ENCODE measurements around the gene CD34.

Gene CD34

DNA sequence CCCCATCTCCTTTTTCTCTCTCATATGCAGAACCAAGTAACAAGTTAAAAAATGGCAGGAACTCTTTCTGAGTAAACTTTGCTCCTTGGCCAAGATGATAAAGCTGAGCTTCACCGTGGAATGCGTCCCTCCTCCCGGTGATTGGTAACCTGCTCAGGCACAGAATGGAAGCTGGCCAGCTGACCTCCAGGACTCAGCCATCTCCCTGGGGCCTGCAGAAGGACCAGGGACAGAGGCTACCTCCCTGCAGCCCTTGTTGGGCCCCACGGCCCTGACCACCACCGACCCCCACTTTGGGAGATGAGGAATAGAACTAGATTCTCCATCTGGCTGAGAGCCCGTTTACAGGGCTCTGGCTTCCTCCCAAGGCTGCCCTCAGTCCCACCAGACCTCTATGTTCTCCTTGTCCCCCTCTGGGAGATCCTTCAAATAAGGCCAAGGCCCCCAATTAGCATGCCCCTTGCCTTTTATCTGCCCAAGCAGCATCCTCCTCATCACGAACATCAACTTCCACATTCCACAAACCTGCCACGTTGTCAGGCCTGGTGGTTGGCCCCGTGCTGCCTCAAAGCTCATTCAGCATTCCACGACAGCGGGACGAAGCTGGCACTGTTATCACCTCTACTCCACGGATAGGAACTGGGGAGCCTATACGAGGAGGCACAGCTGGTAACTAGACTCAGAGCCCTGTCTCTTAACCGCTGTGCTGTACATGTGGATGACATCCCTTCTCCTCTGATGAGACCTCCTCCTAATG is 74.2 kb downstream of the CD34 start:
- Histone ChIP-seq H3K4me1 (ENCODE audit: control insufficient read depth, insufficient read depth, low read length) (no peaks in the 10 kb centered on the region), H3K4me3 (ENCODE audit: low read length) (no peak overlapping the region), H3K9ac (ENCODE audit: low read length) (no peak overlapping the region), H3K36me3 (ENCODE audit: control insufficient read depth, insufficient read depth, low read length, severe bottlenecking) (no peaks in the 10 kb centered on the region), H3K9me3 (ENCODE audit: control insufficient read depth, low read length) (no peaks in the 10 kb centered on the region), H3K27me3 (replicated peaks; ENCODE audit: control insufficient read depth, insufficient read depth, low read length) (no peaks in the 10 kb centered on the region)
- DNase-seq (ENCODE audit: low read depth), result no peak

DNA sequence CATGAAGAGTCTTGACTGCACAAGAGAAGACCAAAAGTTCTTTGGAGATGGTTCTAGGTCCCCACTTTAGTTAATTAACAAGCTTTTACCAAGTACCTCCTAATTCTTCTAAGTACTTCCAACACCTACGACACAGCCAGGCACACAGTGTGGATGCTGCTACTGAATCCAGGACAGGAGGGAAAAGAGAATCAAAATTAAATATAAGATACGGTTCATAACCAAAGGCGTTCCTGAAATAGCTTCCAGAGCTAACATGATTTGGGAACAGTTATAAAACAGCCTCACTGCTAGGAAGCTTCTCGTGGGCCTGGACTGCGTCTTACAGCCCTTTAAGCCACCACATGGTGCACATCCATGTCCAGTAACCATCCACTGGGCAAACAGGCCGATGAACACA is 75.0 kb downstream of the CD34 start:
- H3K9me3 ChIP-seq (ENCODE audit: control insufficient read depth, low read length), result no peaks in the 10 kb centered on the region
- DNase-seq (ENCODE audit: low read depth), result no peak
- no peak overlapping the region for H3K9ac ChIP-seq (ENCODE audit: low read length)
- H3K4me3 ChIP-seq (ENCODE audit: low read length), result no peak overlapping the region
- H3K27me3 ChIP-seq (replicated peaks; ENCODE audit: control insufficient read depth, insufficient read depth, low read length), result no peaks in the 10 kb centered on the region
- H3K36me3 ChIP-seq (ENCODE audit: control insufficient read depth, insufficient read depth, low read length, severe bottlenecking), result no peaks in the 10 kb centered on the region
- H3K4me1 ChIP-seq (ENCODE audit: control insufficient read depth, insufficient read depth, low read length), result no peaks in the 10 kb centered on the region

DNA sequence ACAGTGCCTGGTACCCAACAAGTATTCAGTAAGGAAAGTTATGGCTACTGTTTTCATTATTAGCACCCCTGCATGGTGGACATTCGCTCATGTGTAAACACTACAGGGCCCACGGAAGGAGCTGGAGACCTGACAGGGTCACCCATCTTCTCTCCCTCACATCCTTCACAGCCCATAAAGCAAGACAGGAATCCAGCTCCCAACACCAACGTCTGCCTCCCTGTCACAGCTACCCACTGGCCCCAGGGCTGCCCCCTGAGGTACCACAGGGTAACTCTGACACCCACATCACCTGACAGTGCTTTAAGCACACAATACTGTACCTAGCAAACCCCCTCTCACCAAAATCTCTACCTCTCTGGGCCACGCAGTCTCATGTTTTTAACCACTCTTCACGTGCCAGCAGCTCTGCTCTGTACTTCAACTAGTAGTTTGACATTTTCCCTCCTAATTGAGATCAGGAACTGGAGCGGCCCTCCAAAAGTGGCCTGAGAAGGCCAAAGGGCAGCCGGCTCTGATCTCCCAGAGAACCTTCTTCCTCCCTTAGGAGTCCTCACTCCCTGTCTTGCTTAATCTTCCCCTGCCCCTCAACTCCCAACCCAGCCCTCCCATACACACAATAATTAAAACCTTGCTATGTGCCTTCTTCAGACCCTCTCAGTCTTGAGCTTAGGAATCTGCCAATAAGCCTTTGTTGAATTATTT is 76.8 kb downstream of the CD34 start:
- DNase-seq (ENCODE audit: low read depth), result no peak
- H3K9me3 ChIP-seq (ENCODE audit: control insufficient read depth, low read length), result no peaks in the 10 kb centered on the region
- no peaks in the 10 kb centered on the region for H3K4me1 ChIP-seq (ENCODE audit: control insufficient read depth, insufficient read depth, low read length)
- no peak overlapping the region for H3K4me3 ChIP-seq (ENCODE audit: low read length)
- no peak overlapping the region for H3K9ac ChIP-seq (ENCODE audit: low read length)
- no peaks in the 10 kb centered on the region for H3K36me3 ChIP-seq (ENCODE audit: control insufficient read depth, insufficient read depth, low read length, severe bottlenecking)
- no peaks in the 10 kb centered on the region for H3K27me3 ChIP-seq (replicated peaks; ENCODE audit: control insufficient read depth, insufficient read depth, low read length)

DNA sequence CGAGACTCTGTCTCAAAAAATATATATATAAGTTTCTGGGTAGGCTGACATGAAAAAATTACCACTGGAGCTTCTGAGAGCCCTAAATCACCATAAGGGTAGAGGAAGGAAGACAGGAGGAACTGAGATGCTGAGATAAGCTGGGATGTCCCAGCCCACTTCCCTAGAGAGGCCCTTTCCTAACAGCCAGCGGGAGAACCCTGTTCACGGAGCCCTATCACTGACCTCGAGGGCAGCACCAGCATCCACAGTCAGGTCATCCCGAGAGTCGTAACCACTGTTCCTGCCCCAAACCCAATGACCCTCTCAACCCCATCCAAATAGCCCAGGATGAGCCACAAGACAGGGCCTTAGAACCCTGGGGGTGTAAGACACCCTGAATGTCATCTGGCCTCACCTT is 77.5 kb downstream of the CD34 start:
- no peak overlapping the region for H3K4me3 ChIP-seq (ENCODE audit: low read length)
- no peak for DNase-seq (ENCODE audit: low read depth)
- H3K9ac ChIP-seq (ENCODE audit: low read length), result no peak overlapping the region
- no peaks in the 10 kb centered on the region for H3K4me1 ChIP-seq (ENCODE audit: control insufficient read depth, insufficient read depth, low read length)
- H3K9me3 ChIP-seq (ENCODE audit: control insufficient read depth, low read length), result no peaks in the 10 kb centered on the region
- no peaks in the 10 kb centered on the region for H3K36me3 ChIP-seq (ENCODE audit: control insufficient read depth, insufficient read depth, low read length, severe bottlenecking)
- H3K27me3 ChIP-seq (replicated peaks; ENCODE audit: control insufficient read depth, insufficient read depth, low read length), result no peaks in the 10 kb centered on the region

DNA sequence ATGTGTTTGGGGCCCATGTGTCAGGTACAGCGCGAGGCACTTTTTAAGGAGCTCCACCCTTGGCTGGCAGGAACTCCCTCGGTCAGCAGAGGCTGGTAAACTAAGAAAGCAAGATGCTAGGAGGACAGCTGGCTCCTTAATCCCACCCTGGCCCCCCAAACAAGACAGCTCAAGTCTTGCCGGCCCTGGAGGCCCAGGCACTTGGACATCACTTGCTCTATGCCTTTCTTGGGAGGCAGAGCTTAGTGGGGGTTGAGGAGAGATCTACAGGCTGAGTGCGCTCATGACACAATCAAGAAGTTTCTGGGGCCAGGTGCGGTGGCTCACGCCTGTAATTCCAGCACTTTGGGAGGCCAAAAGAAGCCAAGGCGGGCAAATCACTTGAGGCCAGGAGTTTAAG is 78.1 kb downstream of the CD34 start:
- Histone ChIP-seq H3K9me3 (ENCODE audit: control insufficient read depth, low read length) (no peaks in the 10 kb centered on the region), H3K4me3 (ENCODE audit: low read length) (no peak overlapping the region), H3K9ac (ENCODE audit: low read length) (no peak overlapping the region), H3K36me3 (ENCODE audit: control insufficient read depth, insufficient read depth, low read length, severe bottlenecking) (no peaks in the 10 kb centered on the region), H3K4me1 (ENCODE audit: control insufficient read depth, insufficient read depth, low read length) (peaks cover 4% of the 10 kb centered on the region), H3K27me3 (replicated peaks; ENCODE audit: control insufficient read depth, insufficient read depth, low read length) (no peaks in the 10 kb centered on the region)
- no peak for DNase-seq (ENCODE audit: low read depth)

DNA sequence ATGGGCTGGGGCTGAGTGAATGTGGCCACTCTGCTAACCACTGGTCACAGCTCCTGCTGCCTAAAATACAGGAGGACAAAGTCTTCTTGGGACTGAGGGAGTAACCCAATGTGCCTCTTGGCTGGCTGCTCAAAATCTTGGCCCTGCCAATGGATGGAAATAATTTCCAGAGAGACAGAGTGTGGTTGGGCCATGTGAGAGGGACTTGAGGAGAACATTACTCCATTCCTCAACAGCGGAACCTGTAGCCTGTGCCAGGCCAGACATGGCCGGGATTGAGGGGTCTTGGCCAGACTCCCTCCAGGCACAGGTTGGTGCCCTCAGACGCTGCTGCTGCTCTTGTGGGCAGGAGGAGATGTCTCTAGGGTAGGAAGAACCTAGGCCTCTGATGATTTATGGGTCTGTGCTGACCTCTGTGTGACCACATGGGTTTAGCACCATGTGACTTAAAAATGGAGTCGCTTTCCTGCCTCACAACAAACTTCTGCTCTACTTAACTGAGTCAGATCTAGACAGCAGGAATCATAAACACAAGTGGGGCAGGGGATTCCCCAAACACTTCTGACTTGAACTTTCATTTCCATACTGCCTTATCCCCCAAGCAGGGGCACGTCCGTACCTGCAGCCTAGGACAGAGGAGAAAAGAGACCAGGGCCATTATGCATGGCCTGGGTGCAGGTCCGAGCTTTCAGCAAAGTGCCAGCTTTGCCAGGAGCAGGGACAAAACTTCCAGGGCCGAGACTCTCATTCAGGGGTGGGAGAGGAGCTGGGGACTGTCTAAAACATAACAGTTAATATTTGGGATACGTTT is 79.2 kb downstream of the CD34 start:
- no peaks in the 10 kb centered on the region for H3K9me3 ChIP-seq (ENCODE audit: control insufficient read depth, low read length)
- no peak overlapping the region for H3K9ac ChIP-seq (ENCODE audit: low read length)
- no peaks in the 10 kb centered on the region for H3K27me3 ChIP-seq (replicated peaks; ENCODE audit: control insufficient read depth, insufficient read depth, low read length)
- H3K4me1 ChIP-seq (ENCODE audit: control insufficient read depth, insufficient read depth, low read length), result peaks cover 12% of the 10 kb centered on the region
- H3K4me3 ChIP-seq (ENCODE audit: low read length), result no peak overlapping the region
- no peak for DNase-seq (ENCODE audit: low read depth)
- no peaks in the 10 kb centered on the region for H3K36me3 ChIP-seq (ENCODE audit: control insufficient read depth, insufficient read depth, low read length, severe bottlenecking)

Measured in adipocyte (in vitro differentiated cells).